HUES64 (cell line): ENCODE data around the gene PFKM.
A peak's percentile ranks its signal among the peaks of the same experiment; 100 is the strongest.
"Not testable (repeated sequence)": the region's sequence is repeated elsewhere in the genome, so short reads cannot be mapped to it uniquely, and the experiment has no call there.

ENCODE experiments used
- H3K27ac ChIP-seq: 2 replicates; pipeline ENCODE4 v1.7.0; 2013; ENCODE audit warnings: low read depth, low read length, inconsistent platforms
- H3K27me3 ChIP-seq: 2 replicates; pipeline ENCODE4 v1.6.1; 2013; ENCODE audit warnings: mild to moderate bottlenecking, low read length; ENCODE audit not compliant: insufficient read depth
- H3K36me3 ChIP-seq: 2 replicates; pipeline ENCODE4 v1.6.1; 2013; ENCODE audit warnings: mild to moderate bottlenecking, low read length; ENCODE audit not compliant: insufficient read depth
- H3K4me1 ChIP-seq: 2 replicates; pipeline ENCODE4 v1.6.1; 2013; ENCODE audit warnings: mild to moderate bottlenecking, low read length, moderate library complexity; ENCODE audit not compliant: insufficient read depth
- H3K4me3 ChIP-seq: 2 replicates; pipeline ENCODE4 v1.5.1; 2013; ENCODE audit warnings: mild to moderate bottlenecking, low read length, moderate library complexity
- H3K9ac ChIP-seq: 2 replicates; pipeline ENCODE4 v1.6.1; 2013; ENCODE audit warnings: mild to moderate bottlenecking, low read depth, low read length
- H3K9me3 ChIP-seq: 2 replicates; pipeline ENCODE4 v1.6.1; 2013; ENCODE audit warnings: low read depth, low read length; ENCODE audit not compliant: insufficient read depth
- WGBS: fragments of 150-250, 120-280 bp; methylation state at CpG from one replicate; pipeline ENCODE4 v1.1.7; 2013; ENCODE audit warnings: missing lambda C conversion rate; 5-methylcytosine and 5-hydroxymethylcytosine counted together

Gene PFKM

GRCh38 chr12:48111312-48111693 is 7.9 kb upstream of the PFKM start:
- Histone ChIP-seq H3K4me1 (peaks cover 11% of the 10 kb centered on the region), H3K27me3 (peaks cover 34% of the 10 kb centered on the region; the same call in 1 of the 2 replicates)
- 94% methylated on average over 5 of the region's 5 CpGs for WGBS
- H3K36me3 ChIP-seq, H3K9me3 ChIP-seq, H3K4me3 ChIP-seq, H3K27ac ChIP-seq, H3K9ac ChIP-seq: not testable (repeated sequence)

- Histone ChIP-seq H3K27me3 (peaks cover 5% of the 10 kb centered on the region; the same call in 1 of the 2 replicates), H3K4me3 (no peak overlapping the region), H3K4me1 (peaks cover 11% of the 10 kb centered on the region), H3K36me3 (no peaks in the 10 kb centered on the region), H3K9ac (no peak overlapping the region), H3K9me3 (no peaks in the 10 kb centered on the region), H3K27ac (no peak overlapping the region)
- WGBS: 95% methylated on average over 1 of the region's 1 CpG
Measured at GRCh38 chr12:48115957-48116356, 3.2 kb upstream of the PFKM start.

- H3K27ac ChIP-seq: no peak overlapping the region
- peaks cover 11% of the 10 kb centered on the region for H3K36me3 ChIP-seq
- H3K4me1 ChIP-seq: peaks cover 11% of the 10 kb centered on the region
- WGBS: 67% methylated on average over 2 of the region's 3 CpGs
- H3K4me3 ChIP-seq: peak overlapping the region; percentile 69
- no peak overlapping the region for H3K9ac ChIP-seq
- no peaks in the 10 kb centered on the region for H3K9me3 ChIP-seq
- H3K27me3 ChIP-seq: no peaks in the 10 kb centered on the region
Measured at GRCh38 chr12:48118284-48118871, 786 bp upstream of the PFKM start.

DNA sequence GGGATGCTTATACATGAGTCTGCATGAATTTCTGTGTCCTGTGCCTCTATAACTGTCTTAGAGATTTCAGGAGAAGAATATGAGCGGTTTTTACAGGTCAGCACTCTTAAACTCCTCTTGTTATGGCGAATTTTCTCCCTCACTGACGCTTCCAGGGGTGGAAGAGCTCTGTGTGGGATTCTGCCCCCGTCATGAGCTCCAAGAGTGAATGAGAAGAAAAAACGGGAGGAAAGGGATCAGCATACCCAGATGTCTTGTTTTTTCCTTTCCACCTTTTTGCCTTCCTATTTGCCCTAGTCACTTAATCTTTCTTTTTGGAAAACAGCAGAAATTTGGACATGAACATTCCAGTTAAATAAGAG is 651 bp downstream of the PFKM start:
- H3K4me1 ChIP-seq: peaks cover 11% of the 10 kb centered on the region
- H3K27me3 ChIP-seq: no peaks in the 10 kb centered on the region
- peak overlapping the region; percentile 63 for H3K9ac ChIP-seq
- H3K27ac ChIP-seq: peak overlapping the region; percentile 8
- H3K4me3 ChIP-seq: peak overlapping the region; percentile 69
- peaks cover 25% of the 10 kb centered on the region for H3K36me3 ChIP-seq
- H3K9me3 ChIP-seq: no peaks in the 10 kb centered on the region
- WGBS: 5% methylated on average over 5 of the region's 5 CpGs

DNA sequence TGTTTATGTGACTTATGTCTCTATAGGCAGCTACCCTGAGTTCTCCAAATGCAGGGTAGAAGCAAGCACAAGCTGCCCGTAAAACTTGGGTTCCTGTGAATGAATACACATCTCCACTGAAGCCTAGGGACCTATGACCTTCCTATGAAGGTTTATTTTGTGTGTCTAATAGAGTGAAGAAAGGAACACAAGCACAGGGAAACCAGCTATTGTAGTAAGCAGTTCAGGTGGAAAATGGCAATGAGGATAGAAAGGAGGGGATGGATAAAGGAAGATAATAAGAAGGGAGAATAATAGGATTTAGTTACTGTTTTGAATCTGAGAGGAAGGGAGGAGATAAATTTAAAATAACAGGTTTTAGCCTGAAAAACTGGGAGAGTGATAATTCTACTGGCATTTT is 2.4 kb downstream of the PFKM start:
- no peak overlapping the region for H3K9ac ChIP-seq
- H3K9me3 ChIP-seq: no peaks in the 10 kb centered on the region
- no peaks in the 10 kb centered on the region for H3K27me3 ChIP-seq
- H3K27ac ChIP-seq: no peak overlapping the region
- H3K36me3 ChIP-seq: peaks cover 40% of the 10 kb centered on the region
- WGBS: 95% methylated on average over 1 of the region's 1 CpG
- H3K4me3 ChIP-seq: no peak overlapping the region
- peaks cover 11% of the 10 kb centered on the region for H3K4me1 ChIP-seq

GRCh38 chr12:48122065-48122834 is 3.1 kb downstream of the PFKM start:
- Histone ChIP-seq H3K27ac (no peak overlapping the region), H3K9me3 (no peaks in the 10 kb centered on the region), H3K36me3 (peaks cover 47% of the 10 kb centered on the region), H3K27me3 (no peaks in the 10 kb centered on the region), H3K9ac (no peak overlapping the region), H3K4me3 (no peak overlapping the region), H3K4me1 (peaks cover 11% of the 10 kb centered on the region)
- WGBS: 96% methylated on average over 2 of the region's 2 CpGs

DNA sequence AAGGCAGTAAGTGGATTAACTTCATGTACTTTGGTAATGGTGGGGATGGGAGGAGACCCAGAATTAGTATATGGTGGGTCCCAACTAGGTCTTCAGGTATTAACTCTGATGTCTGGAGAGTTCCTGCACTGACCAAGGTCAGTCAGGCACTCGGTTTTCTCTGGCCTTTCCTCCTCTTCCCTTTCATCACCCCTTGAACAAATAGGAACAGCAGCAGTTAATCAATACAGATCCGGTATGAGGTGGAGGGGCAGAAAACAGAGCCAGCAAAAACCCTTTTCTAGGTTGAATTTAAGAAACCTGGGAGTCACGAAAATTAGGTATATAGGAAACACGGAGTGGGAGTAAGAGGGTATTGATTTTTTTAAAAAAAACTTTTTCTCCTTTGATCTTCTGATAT is 4.0 kb downstream of the PFKM start:
- Histone ChIP-seq H3K36me3 (peaks cover 56% of the 10 kb centered on the region), H3K27me3 (no peaks in the 10 kb centered on the region), H3K9ac (no peak overlapping the region), H3K27ac (no peak overlapping the region), H3K4me3 (no peak overlapping the region), H3K4me1 (peaks cover 11% of the 10 kb centered on the region), H3K9me3 (no peaks in the 10 kb centered on the region)
- WGBS: 93% methylated on average over 4 of the region's 4 CpGs

GRCh38 chr12:48125542-48125941 is 6.4 kb downstream of the PFKM start:
- H3K4me1 ChIP-seq, H3K9me3 ChIP-seq, H3K4me3 ChIP-seq, H3K27me3 ChIP-seq, H3K27ac ChIP-seq, H3K9ac ChIP-seq: not testable (repeated sequence)
- WGBS: 80% methylated on average over 1 of the region's 5 CpGs
- H3K36me3 ChIP-seq: peaks cover 79% of the 10 kb centered on the region

GRCh38 chr12:48125985-48126384 is 6.8 kb downstream of the PFKM start:
- Histone ChIP-seq H3K27ac (no peak overlapping the region), H3K9me3 (no peaks in the 10 kb centered on the region), H3K27me3 (no peaks in the 10 kb centered on the region), H3K36me3 (peaks cover 83% of the 10 kb centered on the region), H3K4me1 (no peaks in the 10 kb centered on the region), H3K9ac (no peak overlapping the region), H3K4me3 (no peak overlapping the region)
- 95% methylated on average over 4 of the region's 4 CpGs for WGBS

DNA sequence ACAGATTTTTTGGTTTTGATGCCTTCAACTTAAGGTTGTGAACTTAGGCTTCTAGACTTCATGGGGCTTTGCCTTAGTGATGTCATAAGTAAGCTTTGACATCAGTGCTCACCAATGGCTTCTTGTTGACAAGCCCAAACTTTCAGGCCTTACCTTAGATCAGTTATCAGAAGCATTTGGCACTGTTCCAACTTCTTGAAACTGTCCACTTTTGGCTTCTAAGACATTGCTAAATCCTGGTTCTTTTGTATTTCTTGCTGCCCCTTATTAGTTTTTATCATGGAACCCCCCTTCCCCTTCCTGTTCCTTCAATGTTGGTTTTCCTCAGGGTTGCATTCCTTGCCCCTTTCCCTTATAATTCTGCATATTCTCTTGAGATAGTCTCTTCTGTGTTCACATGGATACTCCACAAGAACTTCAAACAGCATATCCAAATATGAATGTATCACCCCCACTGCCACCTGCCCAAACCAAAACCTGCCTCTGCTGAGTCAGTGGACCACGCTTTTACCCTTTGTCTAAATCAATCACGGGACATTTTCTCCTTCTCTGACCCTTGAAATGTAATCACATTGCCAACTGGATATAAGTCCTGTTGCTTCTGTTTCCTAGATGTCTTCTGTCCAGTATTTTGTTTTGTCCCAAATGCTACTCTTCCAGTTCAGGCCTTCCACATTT is 7.9 kb downstream of the PFKM start:
- Histone ChIP-seq H3K36me3 (peaks cover 94% of the 10 kb centered on the region), H3K9me3 (no peaks in the 10 kb centered on the region)
- WGBS: 94% methylated on average over 2 of the region's 2 CpGs

GRCh38 chr12:48128800-48129199 is 9.6 kb downstream of the PFKM start:
- H3K36me3 ChIP-seq: peaks cover 96% of the 10 kb centered on the region
- no peak overlapping the region for H3K4me3 ChIP-seq
- no peaks in the 10 kb centered on the region for H3K9me3 ChIP-seq
- no peak overlapping the region for H3K27ac ChIP-seq
- no peaks in the 10 kb centered on the region for H3K4me1 ChIP-seq
- H3K9ac ChIP-seq: no peak overlapping the region
- H3K27me3 ChIP-seq: no peaks in the 10 kb centered on the region
- 95% methylated on average over 1 of the region's 1 CpG for WGBS

More for the DNA sequence above, 7.9 kb downstream of the PFKM start:
- no peaks in the 10 kb centered on the region for H3K27me3 ChIP-seq
- H3K9ac ChIP-seq: no peak overlapping the region
- H3K4me3 ChIP-seq: no peak overlapping the region
- no peak overlapping the region for H3K27ac ChIP-seq
- no peaks in the 10 kb centered on the region for H3K4me1 ChIP-seq
